Measurements from ENCODE around the gene CCDC43. TPM values are rescaled to one million over a fixed set of nuclear protein-coding genes. Genes with fewer than 3 reads are reported as not detected.

The CCDC43 gene
- total and polyA plus RNA-seq, 9 of the 15 experiments (the other 6 are each of a cell fraction or from before 2014, with no cell fraction given) = 11.7 to 42.3 (median 25.9) TPM

DNA sequence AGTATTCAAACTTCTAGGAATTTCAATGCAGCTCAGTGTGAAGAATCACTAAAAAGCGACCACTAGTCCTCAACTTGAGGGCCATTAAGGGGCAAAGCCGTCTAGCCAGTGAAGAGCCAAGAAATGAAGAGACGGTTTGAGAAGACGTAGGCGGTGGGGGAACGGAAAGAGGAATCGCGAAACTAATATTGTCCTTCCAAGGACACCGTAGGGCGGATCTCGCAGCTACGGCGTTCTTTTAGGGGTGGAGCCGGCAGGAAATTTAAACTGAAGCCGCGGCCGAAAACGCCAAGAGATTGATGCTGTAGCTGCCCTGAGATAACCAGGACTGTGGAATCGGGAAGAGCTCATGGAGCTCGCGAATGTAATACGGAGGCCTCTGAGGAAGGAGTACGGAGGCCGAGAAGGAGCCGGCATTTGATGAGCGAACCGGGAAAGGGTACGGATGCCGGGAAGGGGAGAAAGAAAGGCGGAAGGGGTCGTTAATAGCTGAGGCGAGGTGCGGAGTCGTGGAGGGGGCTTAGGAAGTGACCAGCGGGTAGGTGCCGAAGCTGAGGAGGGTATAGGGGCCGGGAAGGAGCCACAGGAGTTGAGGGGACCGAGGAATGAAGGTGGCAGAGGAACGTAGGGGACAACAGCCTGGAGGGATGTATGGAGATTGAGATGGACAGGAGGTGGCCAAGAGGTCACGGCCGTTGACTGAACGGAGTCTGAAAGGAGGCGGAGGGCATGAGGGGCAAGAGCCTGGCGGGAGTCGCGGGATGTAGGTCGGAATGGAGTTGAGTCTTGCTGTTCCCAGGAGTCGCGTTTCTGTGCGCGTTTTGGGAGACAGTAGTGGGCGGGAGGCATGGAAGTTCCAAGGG is 19.1 kb upstream of the CCDC43 start, which contains the start of gene DBF4B (continued):
- peak; percentile 43; the same call in 1 of the 2 replicates for TF ChIP-seq RNF2 (IDR thresholded peaks at IDR 0.05)
- TF ChIP-seq JUNB (CRISPR knock-in tag; conservative IDR thresholded peaks at IDR 0.05) = no peak
- TF ChIP-seq CTBP1 (IDR thresholded peaks at IDR 0.05; ENCODE audit: borderline replicate concordance) = peak; percentile 72; the same call in 1 of the 2 replicates
- peak; percentile 97 for TF ChIP-seq SAP30 (IDR thresholded peaks at IDR 0.05; ENCODE audit: borderline replicate concordance, insufficient read depth, low read depth, low read length, poor library complexity, severe bottlenecking)
- peak; percentile 59 for TF ChIP-seq CHD1 (IDR thresholded peaks at IDR 0.05; ENCODE audit: low read length)
- TF ChIP-seq, protein P1, sequence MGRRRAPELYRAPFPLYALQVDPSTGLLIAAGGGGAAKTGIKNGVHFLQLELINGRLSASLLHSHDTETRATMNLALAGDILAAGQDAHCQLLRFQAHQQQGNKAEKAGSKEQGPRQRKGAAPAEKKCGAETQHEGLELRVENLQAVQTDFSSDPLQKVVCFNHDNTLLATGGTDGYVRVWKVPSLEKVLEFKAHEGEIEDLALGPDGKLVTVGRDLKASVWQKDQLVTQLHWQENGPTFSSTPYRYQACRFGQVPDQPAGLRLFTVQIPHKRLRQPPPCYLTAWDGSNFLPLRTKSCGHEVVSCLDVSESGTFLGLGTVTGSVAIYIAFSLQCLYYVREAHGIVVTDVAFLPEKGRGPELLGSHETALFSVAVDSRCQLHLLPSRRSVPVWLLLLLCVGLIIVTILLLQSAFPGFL (CRISPR knock-in tag; IDR thresholded peaks at IDR 0.05) = no peak
- TF ChIP-seq POLR2AphosphoS5 (IDR thresholded peaks at IDR 0.05; ENCODE audit: control insufficient read depth, insufficient read depth, low read depth, low read length) = peak; percentile 83
- peak in 1 of 2 experiments; percentile 41; a peak in 1 of 3 replicates for TF ChIP-seq CBX3 (IDR thresholded peaks at IDR 0.05; ENCODE audit: borderline replicate concordance in 1 of 2, low read length in 2 of 2)
- peak; percentile 46; the same call in 1 of the 2 replicates for TF ChIP-seq OTX1 (CRISPR knock-in tag; IDR thresholded peaks at IDR 0.05)
- peak; percentile 27; the same call in 1 of the 2 replicates for TF ChIP-seq USF1 (CRISPR knock-in tag; IDR thresholded peaks at IDR 0.05)
- 0 out of 2 replicates have a peak, but pooled peaks have one; percentile 14 for TF ChIP-seq PTBP1 (IDR thresholded peaks at IDR 0.05; ENCODE audit: low read depth, low read length)
- peak; percentile 84; the same call in 1 of the 2 replicates for TF ChIP-seq NFRKB (IDR thresholded peaks at IDR 0.05; ENCODE audit: low read depth)
- TF ChIP-seq KDM2B (CRISPR knock-in tag; IDR thresholded peaks at IDR 0.05) = peak; percentile 4; the same call in 1 of the 2 replicates
- TF ChIP-seq ELK3 (CRISPR knock-in tag; IDR thresholded peaks at IDR 0.05) = no peak
- TF ChIP-seq GABPB1 (CRISPR knock-in tag; IDR thresholded peaks at IDR 0.05) = peak; percentile 42
